GM15510 (cell line): ENCODE results near the gene KRR1.

Source experiments
- POLR2A ChIP-seq: IDR thresholded peaks from 3 replicates; pipeline ENCODE4 v1.6.1; 2011; ENCODE audit warnings: borderline replicate concordance; ENCODE audit not compliant: insufficient read length; ENCODE audit errors: extremely low read depth

KRR1 gene

GRCh38 chr12:75460204-75460603, 51.2 kb downstream of the KRR1 start:
- TF ChIP-seq POLR2A = no peak

- TF ChIP-seq POLR2A = no peak
These were observed 51.7 kb downstream of the KRR1 start for GRCh38 chr12:75459755-75460154.

GRCh38 chr12:75457191-75457590, 54.2 kb downstream of the KRR1 start:
- TF ChIP-seq POLR2A = no peak

GRCh38 chr12:75455839-75456238, 55.6 kb downstream of the KRR1 start:
- no peak for TF ChIP-seq POLR2A

GRCh38 chr12:75452675-75453330, 58.6 kb downstream of the KRR1 start:
- no peak for TF ChIP-seq POLR2A

- no peak for TF ChIP-seq POLR2A
These were observed 63.6 kb downstream of the KRR1 start for GRCh38 chr12:75447691-75448393.

GRCh38 chr12:75446857-75447256, 64.6 kb downstream of the KRR1 start:
- TF ChIP-seq POLR2A = no peak

- no peak for TF ChIP-seq POLR2A
These were observed 66.8 kb downstream of the KRR1 start for GRCh38 chr12:75444429-75445136.

- no peak for TF ChIP-seq POLR2A
These were observed 67.7 kb downstream of the KRR1 start for GRCh38 chr12:75443709-75444108.
